ENCODE results near the gene KLHL22. TPM values are rescaled to one million over a fixed set of nuclear protein-coding genes. Genes with fewer than 3 reads are reported as not detected.

The KLHL22 gene
- total RNA-seq, 2 donors from 2014 or later, result 45.1 to 51.3 TPM

DNA sequence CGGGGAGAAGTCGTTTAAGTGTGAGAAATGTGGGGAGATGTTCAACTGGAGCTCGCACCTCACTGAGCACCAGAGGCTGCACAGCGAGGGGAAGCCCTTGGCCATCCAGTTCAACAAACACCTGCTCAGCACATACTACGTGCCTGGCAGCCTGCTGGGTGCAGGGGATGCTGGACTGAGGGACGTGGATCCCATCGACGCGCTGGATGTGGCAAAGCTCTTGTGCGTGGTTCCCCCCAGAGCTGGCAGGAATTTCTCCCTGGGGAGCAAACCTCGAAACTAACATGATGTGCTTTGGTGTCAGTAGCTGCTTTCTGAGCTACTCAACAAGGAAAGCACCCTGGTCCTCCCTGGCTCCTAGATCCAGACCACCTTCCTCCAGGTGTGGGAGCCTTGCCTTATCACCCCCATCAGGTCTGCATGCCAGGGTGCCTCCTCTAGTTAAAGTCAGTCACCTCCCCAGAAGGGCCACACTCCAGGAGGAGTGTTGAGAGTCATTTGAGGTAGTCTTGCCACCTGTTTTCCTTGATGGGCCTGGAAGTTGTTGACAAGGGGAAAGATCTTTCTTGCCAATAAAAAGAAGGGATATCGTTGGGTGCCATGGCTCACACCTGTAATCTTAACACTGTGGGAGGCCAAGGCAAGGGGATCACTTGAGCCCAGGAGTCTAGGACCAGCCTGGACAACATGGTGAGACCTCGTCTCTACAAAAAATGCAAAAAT, 88.7 kb downstream of the KLHL22 start:
- H3K36me3 ChIP-seq, result no peaks in the 10 kb centered on the region
- H3K9me3 ChIP-seq, result no peaks in the 10 kb centered on the region
- intact Hi-C loops (cut with DNase I), result no loop called here
- 91% methylated on average over 13 of the region's 13 CpGs for WGBS
- DNase-seq (ENCODE audit: low spot score), result no peak
- H3K4me1 ChIP-seq (replicated peaks), result no peaks in the 10 kb centered on the region
- H3K27me3 ChIP-seq (replicated peaks; ENCODE audit: insufficient read depth), result no peaks in the 10 kb centered on the region
- no peak overlapping the region for H3K27ac ChIP-seq
- H3K4me3 ChIP-seq, result no peak overlapping the region
- TF ChIP-seq POLR2AphosphoS5 (IDR thresholded peaks at IDR 0.05) (no peak), POLR2A (IDR thresholded peaks at IDR 0.05) (no peak)
- TF ChIP-seq, protein P1, sequence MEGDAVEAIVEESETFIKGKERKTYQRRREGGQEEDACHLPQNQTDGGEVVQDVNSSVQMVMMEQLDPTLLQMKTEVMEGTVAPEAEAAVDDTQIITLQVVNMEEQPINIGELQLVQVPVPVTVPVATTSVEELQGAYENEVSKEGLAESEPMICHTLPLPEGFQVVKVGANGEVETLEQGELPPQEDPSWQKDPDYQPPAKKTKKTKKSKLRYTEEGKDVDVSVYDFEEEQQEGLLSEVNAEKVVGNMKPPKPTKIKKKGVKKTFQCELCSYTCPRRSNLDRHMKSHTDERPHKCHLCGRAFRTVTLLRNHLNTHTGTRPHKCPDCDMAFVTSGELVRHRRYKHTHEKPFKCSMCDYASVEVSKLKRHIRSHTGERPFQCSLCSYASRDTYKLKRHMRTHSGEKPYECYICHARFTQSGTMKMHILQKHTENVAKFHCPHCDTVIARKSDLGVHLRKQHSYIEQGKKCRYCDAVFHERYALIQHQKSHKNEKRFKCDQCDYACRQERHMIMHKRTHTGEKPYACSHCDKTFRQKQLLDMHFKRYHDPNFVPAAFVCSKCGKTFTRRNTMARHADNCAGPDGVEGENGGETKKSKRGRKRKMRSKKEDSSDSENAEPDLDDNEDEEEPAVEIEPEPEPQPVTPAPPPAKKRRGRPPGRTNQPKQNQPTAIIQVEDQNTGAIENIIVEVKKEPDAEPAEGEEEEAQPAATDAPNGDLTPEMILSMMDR (IDR thresholded peaks at IDR 0.05), result no peak

DNA sequence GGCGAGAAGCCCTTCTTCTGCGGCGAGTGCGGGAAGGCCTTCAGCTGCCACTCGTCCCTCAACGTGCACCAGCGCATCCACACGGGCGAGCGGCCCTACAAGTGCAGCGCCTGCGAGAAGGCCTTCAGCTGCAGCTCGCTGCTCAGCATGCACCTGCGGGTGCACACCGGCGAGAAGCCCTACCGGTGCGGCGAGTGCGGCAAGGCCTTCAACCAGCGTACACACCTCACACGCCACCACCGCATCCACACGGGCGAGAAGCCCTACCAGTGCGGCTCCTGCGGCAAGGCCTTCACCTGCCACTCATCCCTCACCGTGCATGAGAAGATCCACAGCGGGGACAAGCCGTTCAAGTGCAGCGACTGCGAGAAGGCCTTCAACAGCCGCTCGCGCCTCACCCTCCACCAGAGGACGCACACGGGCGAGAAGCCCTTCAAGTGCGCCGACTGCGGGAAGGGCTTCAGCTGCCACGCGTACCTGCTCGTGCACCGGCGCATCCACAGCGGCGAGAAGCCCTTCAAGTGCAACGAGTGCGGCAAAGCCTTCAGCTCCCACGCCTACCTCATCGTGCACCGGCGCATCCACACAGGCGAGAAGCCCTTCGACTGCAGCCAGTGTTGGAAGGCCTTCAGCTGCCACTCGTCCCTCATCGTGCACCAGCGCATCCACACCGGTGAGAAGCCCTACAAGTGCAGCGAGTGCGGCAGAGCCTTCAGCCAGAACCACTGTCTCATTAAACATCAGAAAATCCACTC, 89.5 kb downstream of the KLHL22 start:
- Histone ChIP-seq H3K4me3 (no peak overlapping the region), H3K27ac (no peak overlapping the region), H3K27me3 (replicated peaks; ENCODE audit: insufficient read depth) (no peaks in the 10 kb centered on the region), H3K36me3 (no peaks in the 10 kb centered on the region), H3K4me1 (replicated peaks) (no peaks in the 10 kb centered on the region), H3K9me3 (no peaks in the 10 kb centered on the region)
- intact Hi-C loops (cut with DNase I), result no loop called here
- 97% methylated on average over 51 of the region's 62 CpGs for WGBS
- DNase-seq (ENCODE audit: low spot score), result no peak
- TF ChIP-seq POLR2AphosphoS5 (IDR thresholded peaks at IDR 0.05) (no peak), POLR2A (IDR thresholded peaks at IDR 0.05) (no peak)
- TF ChIP-seq, protein P1 (IDR thresholded peaks at IDR 0.05), result no peak

DNA sequence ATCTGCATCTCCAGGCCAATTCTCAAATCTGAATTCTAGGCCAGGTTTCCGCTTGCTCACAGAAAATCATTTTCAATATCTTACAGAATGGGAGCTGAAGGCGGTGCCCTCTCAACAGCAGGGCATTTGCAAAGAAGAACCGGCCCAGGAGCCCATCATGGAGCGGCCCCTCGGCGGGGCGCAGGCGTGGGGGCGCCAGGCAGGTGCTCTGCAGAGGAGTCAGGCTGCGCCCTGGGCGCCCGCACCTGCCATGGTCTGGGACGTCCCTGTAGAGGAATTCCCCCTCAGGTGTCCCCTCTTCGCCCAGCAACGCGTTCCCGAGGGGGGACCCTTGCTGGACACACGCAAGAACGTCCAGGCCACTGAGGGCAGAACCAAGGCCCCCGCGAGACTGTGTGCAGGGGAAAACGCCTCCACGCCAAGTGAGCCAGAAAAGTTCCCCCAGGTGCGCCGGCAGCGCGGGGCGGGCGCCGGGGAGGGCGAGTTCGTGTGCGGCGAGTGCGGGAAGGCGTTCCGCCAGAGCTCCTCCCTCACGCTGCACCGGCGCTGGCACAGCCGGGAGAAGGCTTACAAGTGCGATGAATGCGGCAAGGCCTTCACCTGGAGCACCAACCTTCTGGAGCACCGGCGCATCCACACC, 90.2 kb downstream of the KLHL22 start:
- Histone ChIP-seq H3K4me1 (replicated peaks) (no peaks in the 10 kb centered on the region), H3K27ac (no peak overlapping the region), H3K36me3 (no peaks in the 10 kb centered on the region), H3K27me3 (replicated peaks; ENCODE audit: insufficient read depth) (no peaks in the 10 kb centered on the region), H3K4me3 (no peak overlapping the region), H3K9me3 (no peaks in the 10 kb centered on the region)
- no peak for DNase-seq (ENCODE audit: low spot score)
- TF ChIP-seq, protein P1 (IDR thresholded peaks at IDR 0.05), result no peak
- TF ChIP-seq POLR2AphosphoS5 (IDR thresholded peaks at IDR 0.05) (no peak), POLR2A (IDR thresholded peaks at IDR 0.05) (no peak)
- WGBS, result 95% methylated on average over 39 of the region's 45 CpGs
- intact Hi-C loops (cut with DNase I), result no loop called here

DNA sequence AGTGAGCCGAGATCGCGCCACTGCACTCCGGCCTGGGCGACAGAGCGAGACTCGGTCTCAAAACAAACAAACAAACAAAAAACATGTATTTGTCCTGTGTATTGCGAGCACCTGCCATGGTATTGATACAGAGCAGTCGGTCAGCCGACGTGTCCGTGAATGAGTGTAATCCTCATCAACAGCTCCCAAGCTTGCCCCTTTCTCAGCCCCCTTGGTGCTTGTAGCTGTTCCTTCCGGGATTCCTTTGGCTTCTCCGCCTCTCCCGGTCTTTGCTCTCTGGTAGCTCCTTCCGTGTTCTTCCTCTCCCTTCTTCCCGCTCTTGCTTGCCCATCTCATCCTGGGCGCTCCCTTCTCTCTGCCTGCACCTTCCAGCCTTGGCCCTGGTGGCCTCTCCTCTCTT, 90.7 kb downstream of the KLHL22 start:
- H3K36me3 ChIP-seq, result no peaks in the 10 kb centered on the region
- 91% methylated on average over 18 of the region's 18 CpGs for WGBS
- TF ChIP-seq POLR2A (IDR thresholded peaks at IDR 0.05), result no peak
- no peak for TF ChIP-seq POLR2AphosphoS5 (IDR thresholded peaks at IDR 0.05)
- TF ChIP-seq, protein P1 (IDR thresholded peaks at IDR 0.05), result no peak

More for the DNA sequence above, 90.7 kb downstream of the KLHL22 start:
- no peaks in the 10 kb centered on the region for H3K4me1 ChIP-seq (replicated peaks)
- no peaks in the 10 kb centered on the region for H3K27me3 ChIP-seq (replicated peaks; ENCODE audit: insufficient read depth)
- H3K9me3 ChIP-seq, result no peaks in the 10 kb centered on the region
- no peak overlapping the region for H3K4me3 ChIP-seq
- intact Hi-C loops (cut with DNase I), result no loop called here
- DNase-seq (ENCODE audit: low spot score), result no peak
- no peak overlapping the region for H3K27ac ChIP-seq
